ENCODE data around the gene KRTAP10-7. TPM values are rescaled to one million over a fixed set of nuclear protein-coding genes. Genes with fewer than 3 reads are reported as not detected.

The KRTAP10-7 gene
- total and polyA plus RNA-seq, 2 experiments from 2014 or later, result not detected

DNA sequence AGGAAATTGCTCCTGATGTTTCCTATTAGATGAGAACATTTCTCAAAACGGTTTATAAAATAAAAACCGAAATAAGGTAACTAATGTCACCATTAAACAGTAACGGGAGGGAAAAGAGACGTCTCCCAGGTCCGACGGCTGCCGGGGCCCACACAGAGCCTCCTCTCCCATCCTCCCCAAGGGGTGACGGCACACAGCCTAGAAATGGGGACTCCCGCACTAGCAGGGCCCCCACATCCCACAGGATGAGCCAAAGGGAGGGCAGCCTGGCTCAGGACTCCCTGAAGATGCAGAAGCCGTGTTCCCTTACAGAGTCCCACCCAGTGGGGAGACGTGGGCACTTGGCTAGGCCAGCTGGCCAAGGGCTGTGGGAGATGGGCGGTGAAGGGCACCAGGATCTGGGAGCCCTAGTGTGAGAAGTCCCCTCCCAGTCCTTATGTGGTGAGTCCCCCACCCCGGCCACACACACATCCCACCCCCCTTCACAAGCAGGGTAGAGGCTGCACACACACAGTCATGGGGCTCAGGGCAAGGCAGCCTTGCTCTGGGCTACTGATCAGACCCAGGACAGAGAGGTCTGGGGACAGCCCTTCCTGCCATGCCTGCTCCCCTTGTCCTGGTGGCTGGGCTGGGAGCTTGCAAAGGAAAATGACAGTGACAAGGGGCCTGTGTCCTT lies 45.1 kb upstream of the KRTAP10-7 start (continued):
- TF ChIP-seq, protein P1, sequence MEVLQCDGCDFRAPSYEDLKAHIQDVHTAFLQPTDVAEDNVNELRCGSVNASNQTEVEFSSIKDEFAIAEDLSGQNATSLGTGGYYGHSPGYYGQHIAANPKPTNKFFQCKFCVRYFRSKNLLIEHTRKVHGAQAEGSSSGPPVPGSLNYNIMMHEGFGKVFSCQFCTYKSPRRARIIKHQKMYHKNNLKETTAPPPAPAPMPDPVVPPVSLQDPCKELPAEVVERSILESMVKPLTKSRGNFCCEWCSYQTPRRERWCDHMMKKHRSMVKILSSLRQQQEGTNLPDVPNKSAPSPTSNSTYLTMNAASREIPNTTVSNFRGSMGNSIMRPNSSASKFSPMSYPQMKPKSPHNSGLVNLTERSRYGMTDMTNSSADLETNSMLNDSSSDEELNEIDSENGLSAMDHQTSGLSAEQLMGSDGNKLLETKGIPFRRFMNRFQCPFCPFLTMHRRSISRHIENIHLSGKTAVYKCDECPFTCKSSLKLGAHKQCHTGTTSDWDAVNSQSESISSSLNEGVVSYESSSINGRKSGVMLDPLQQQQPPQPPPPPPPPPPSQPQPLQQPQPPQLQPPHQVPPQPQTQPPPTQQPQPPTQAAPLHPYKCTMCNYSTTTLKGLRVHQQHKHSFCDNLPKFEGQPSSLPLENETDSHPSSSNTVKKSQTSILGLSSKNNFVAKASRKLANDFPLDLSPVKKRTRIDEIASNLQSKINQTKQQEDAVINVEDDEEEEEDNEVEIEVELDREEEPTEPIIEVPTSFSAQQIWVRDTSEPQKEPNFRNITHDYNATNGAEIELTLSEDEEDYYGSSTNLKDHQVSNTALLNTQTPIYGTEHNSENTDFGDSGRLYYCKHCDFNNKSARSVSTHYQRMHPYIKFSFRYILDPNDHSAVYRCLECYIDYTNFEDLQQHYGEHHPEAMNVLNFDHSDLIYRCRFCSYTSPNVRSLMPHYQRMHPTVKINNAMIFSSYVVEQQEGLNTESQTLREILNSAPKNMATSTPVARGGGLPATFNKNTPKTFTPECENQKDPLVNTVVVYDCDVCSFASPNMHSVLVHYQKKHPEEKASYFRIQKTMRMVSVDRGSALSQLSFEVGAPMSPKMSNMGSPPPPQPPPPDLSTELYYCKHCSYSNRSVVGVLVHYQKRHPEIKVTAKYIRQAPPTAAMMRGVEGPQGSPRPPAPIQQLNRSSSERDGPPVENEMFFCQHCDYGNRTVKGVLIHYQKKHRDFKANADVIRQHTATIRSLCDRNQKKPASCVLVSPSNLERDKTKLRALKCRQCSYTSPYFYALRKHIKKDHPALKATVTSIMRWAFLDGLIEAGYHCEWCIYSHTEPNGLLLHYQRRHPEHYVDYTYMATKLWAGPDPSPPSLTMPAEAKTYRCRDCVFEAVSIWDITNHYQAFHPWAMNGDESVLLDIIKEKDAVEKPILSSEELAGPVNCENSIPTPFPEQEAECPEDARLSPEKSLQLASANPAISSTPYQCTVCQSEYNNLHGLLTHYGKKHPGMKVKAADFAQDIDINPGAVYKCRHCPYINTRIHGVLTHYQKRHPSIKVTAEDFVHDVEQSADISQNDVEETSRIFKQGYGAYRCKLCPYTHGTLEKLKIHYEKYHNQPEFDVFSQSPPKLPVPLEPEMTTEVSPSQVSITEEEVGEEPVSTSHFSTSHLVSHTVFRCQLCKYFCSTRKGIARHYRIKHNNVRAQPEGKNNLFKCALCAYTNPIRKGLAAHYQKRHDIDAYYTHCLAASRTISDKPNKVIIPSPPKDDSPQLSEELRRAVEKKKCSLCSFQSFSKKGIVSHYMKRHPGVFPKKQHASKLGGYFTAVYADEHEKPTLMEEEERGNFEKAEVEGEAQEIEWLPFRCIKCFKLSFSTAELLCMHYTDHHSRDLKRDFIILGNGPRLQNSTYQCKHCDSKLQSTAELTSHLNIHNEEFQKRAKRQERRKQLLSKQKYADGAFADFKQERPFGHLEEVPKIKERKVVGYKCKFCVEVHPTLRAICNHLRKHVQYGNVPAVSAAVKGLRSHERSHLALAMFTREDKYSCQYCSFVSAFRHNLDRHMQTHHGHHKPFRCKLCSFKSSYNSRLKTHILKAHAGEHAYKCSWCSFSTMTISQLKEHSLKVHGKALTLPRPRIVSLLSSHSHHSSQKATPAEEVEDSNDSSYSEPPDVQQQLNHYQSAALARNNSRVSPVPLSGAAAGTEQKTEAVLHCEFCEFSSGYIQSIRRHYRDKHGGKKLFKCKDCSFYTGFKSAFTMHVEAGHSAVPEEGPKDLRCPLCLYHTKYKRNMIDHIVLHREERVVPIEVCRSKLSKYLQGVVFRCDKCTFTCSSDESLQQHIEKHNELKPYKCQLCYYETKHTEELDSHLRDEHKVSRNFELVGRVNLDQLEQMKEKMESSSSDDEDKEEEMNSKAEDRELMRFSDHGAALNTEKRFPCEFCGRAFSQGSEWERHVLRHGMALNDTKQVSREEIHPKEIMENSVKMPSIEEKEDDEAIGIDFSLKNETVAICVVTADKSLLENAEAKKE (CRISPR knock-in tag; IDR thresholded peaks at IDR 0.05), result no peak
- TF ChIP-seq ZNF114 (CRISPR knock-in tag; IDR thresholded peaks at IDR 0.05) (no peak), NANOG (IDR thresholded peaks at IDR 0.05; ENCODE audit: borderline replicate concordance) (no peak), POLR2AphosphoS5 (IDR thresholded peaks at IDR 0.05; ENCODE audit: low read depth) (no peak), EZH2phosphoT487 (IDR thresholded peaks at IDR 0.05; ENCODE audit: unreplicated experiment) (no peak), ZNF331 (CRISPR knock-in tag; IDR thresholded peaks at IDR 0.05; ENCODE audit: low read depth) (no peak), STAT1 (IDR thresholded peaks at IDR 0.05; ENCODE audit: unreplicated experiment) (no peak), CREB1 (CRISPR knock-in tag; IDR thresholded peaks at IDR 0.05; ENCODE audit: low read depth) (no peak)
- TF ChIP-seq, protein P2, sequence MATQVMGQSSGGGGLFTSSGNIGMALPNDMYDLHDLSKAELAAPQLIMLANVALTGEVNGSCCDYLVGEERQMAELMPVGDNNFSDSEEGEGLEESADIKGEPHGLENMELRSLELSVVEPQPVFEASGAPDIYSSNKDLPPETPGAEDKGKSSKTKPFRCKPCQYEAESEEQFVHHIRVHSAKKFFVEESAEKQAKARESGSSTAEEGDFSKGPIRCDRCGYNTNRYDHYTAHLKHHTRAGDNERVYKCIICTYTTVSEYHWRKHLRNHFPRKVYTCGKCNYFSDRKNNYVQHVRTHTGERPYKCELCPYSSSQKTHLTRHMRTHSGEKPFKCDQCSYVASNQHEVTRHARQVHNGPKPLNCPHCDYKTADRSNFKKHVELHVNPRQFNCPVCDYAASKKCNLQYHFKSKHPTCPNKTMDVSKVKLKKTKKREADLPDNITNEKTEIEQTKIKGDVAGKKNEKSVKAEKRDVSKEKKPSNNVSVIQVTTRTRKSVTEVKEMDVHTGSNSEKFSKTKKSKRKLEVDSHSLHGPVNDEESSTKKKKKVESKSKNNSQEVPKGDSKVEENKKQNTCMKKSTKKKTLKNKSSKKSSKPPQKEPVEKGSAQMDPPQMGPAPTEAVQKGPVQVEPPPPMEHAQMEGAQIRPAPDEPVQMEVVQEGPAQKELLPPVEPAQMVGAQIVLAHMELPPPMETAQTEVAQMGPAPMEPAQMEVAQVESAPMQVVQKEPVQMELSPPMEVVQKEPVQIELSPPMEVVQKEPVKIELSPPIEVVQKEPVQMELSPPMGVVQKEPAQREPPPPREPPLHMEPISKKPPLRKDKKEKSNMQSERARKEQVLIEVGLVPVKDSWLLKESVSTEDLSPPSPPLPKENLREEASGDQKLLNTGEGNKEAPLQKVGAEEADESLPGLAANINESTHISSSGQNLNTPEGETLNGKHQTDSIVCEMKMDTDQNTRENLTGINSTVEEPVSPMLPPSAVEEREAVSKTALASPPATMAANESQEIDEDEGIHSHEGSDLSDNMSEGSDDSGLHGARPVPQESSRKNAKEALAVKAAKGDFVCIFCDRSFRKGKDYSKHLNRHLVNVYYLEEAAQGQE (IDR thresholded peaks at IDR 0.05; ENCODE audit: unreplicated experiment), result no peak
- TF ChIP-seq, protein P3, sequence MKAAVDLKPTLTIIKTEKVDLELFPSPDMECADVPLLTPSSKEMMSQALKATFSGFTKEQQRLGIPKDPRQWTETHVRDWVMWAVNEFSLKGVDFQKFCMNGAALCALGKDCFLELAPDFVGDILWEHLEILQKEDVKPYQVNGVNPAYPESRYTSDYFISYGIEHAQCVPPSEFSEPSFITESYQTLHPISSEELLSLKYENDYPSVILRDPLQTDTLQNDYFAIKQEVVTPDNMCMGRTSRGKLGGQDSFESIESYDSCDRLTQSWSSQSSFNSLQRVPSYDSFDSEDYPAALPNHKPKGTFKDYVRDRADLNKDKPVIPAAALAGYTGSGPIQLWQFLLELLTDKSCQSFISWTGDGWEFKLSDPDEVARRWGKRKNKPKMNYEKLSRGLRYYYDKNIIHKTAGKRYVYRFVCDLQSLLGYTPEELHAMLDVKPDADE (IDR thresholded peaks at IDR 0.05), result no peak
